Endothelial cell of umbilical vein (primary cell): ENCODE data around the gene ARRDC2. TPM values are rescaled to one million over a fixed set of nuclear protein-coding genes. Genes with fewer than 3 reads are reported as not detected.

ENCODE experiments used
- BruUV-seq: library from RNA; stranded (reverse); fragments of 400-500 nt; replicated peaks from 2 replicates; lab custom pipeline; 2021; lab: Mats Ljungman, UMichigan
- CTCF ChIA-PET: fragments of 300-600, 350-600 bp; sonication (Branson Sonifier 250); formaldehyde crosslinking; loops from one replicate; lab custom pipeline; 2021; ENCODE audit warnings: antibody characterized with exemption, inconsistent platforms; lab: Charles Lee
- POLR2A ChIA-PET: fragments of 300-600, 350-600 bp; sonication (Branson Sonifier 250); formaldehyde crosslinking; loops from one replicate; lab custom pipeline; 2021; ENCODE audit warnings: antibody characterized with exemption, inconsistent platforms; lab: Charles Lee
- DNase-seq: peaks from one replicate; pipeline ENCODE4 v3.0.0-alpha.2; 2011; ENCODE audit warnings: low read depth, low spot score
- FAIRE-seq: peaks from 2 replicates; lab custom pipeline; 2011; peaks lifted over from hg19 to GRCh38; lab: Jason Lieb, UNC
- H2AFZ ChIP-seq: 2 replicates; pipeline ENCODE4 v1.6.0; 2012; ENCODE audit warnings: low read depth, low read length, control low read depth, inconsistent platforms
- H3K27ac ChIP-seq: 2 replicates; pipeline ENCODE4 v1.5.1; 2011; ENCODE audit warnings: low read depth, mild to moderate bottlenecking, control low read depth, low read length, moderate library complexity; ENCODE audit not compliant: insufficient read depth
- H3K27me3 ChIP-seq, 2 experiments: 2 replicates each; pipeline versions ENCODE4 v1.6.0 to v1.6.1; 2011; ENCODE audit warnings: low read length in 2 of 2, mixed read lengths in 1 of 2; ENCODE audit not compliant: control insufficient read depth in 2 of 2, insufficient read depth in 2 of 2
- H3K36me3 ChIP-seq, 2 experiments: 2 replicates in 1 of 2; 3 replicates in 1 of 2; pipeline ENCODE4 v1.5.1; 2011; ENCODE audit warnings: low read length in 2 of 2, mild to moderate bottlenecking in 1 of 2, moderate library complexity in 1 of 2; ENCODE audit not compliant: control insufficient read depth in 2 of 2, insufficient read depth in 2 of 2; ENCODE audit errors: extremely low read depth in 1 of 2
- H3K4me1 ChIP-seq: 3 replicates; pipeline ENCODE4 v1.5.1; 2011; ENCODE audit warnings: mild to moderate bottlenecking, low read length; ENCODE audit not compliant: control insufficient read depth, insufficient read depth; ENCODE audit errors: extremely low read depth
- H3K4me2 ChIP-seq: 2 replicates; pipeline ENCODE4 v1.6.1; 2011; ENCODE audit warnings: low read length, control low read depth, mixed read lengths; ENCODE audit not compliant: insufficient read depth
- H3K4me3 ChIP-seq, 3 experiments: fragments of 200-600 bp in 1 of 3; sonication (generic), shearing (Covaris generic) in 1 of 3; replicated peaks in 1 of 3; 2 replicates each; pipeline ENCODE4 v1.5.1; 2011 to 2016; ENCODE audit warnings: control low read depth in 3 of 3, low read length in 3 of 3, mild to moderate bottlenecking in 2 of 3, inconsistent platforms in 1 of 3, low read depth in 1 of 3, moderate library complexity in 1 of 3; ENCODE audit not compliant: insufficient read depth in 1 of 3
- H3K79me2 ChIP-seq: 2 replicates; pipeline ENCODE4 v1.6.0; 2012; ENCODE audit warnings: low read length, inconsistent platforms; ENCODE audit not compliant: control insufficient read depth, insufficient read depth
- H3K9ac ChIP-seq: replicated peaks from 2 replicates; pipeline ENCODE3; 2011; ENCODE audit warnings: low read length, control low read depth; ENCODE audit not compliant: insufficient read depth; ENCODE audit errors: extremely low read depth
- H3K9me1 ChIP-seq: replicated peaks from 3 replicates; pipeline ENCODE4 v1.6.0; 2011; ENCODE audit warnings: mild to moderate bottlenecking, low read length; ENCODE audit not compliant: control insufficient read depth, insufficient read depth; ENCODE audit errors: extremely low read depth
- H3K9me3 ChIP-seq: replicated peaks from 2 replicates; pipeline ENCODE4 v1.5.1; 2012; ENCODE audit warnings: low read length, inconsistent platforms; ENCODE audit not compliant: control insufficient read depth, insufficient read depth
- H4K20me1 ChIP-seq: replicated peaks from 2 replicates; pipeline ENCODE3; 2011; ENCODE audit warnings: mild to moderate bottlenecking, low read length; ENCODE audit not compliant: control insufficient read depth, insufficient read depth; ENCODE audit errors: extremely low read depth
- EZH2 ChIP-seq: IDR thresholded peaks from 2 replicates; pipeline ENCODE4 v1.6.1; 2012; ENCODE audit warnings: borderline replicate concordance, low read depth, mild to moderate bottlenecking, moderate library complexity, low read length, inconsistent platforms; ENCODE audit not compliant: severe bottlenecking
- FOS ChIP-seq: IDR thresholded peaks from 2 replicates; pipeline ENCODE4 v1.6.1; 2011; ENCODE audit warnings: mild to moderate bottlenecking, low read length, moderate library complexity, borderline replicate concordance; ENCODE audit not compliant: insufficient read depth
- GATA2 ChIP-seq: IDR thresholded peaks from 2 replicates; pipeline ENCODE4 v1.7.0; 2011; ENCODE audit warnings: low read depth, mild to moderate bottlenecking, moderate library complexity, mixed read lengths, low read length; ENCODE audit not compliant: insufficient read length, insufficient read depth
- JUN ChIP-seq: IDR thresholded peaks from 2 replicates; pipeline ENCODE4 v1.6.1; 2011; ENCODE audit warnings: borderline replicate concordance, low read depth; ENCODE audit not compliant: insufficient read length, insufficient read depth
- MAX ChIP-seq: IDR thresholded peaks from 2 replicates; pipeline ENCODE4 v1.6.1; 2011; ENCODE audit not compliant: insufficient read depth, insufficient read length
- MYC ChIP-seq: IDR thresholded peaks from one replicate; pipeline ENCODE4 v1.6.1; 2011; ENCODE audit warnings: mild to moderate bottlenecking, low read depth, low read length
- POLR2A ChIP-seq: IDR thresholded peaks from 2 replicates; pipeline ENCODE4 v1.6.1; 2012; ENCODE audit warnings: low read depth, mild to moderate bottlenecking, control low read depth, low read length
- POLR2AphosphoS5 ChIP-seq: IDR thresholded peaks from 2 replicates; pipeline ENCODE4 v1.6.1; 2012; ENCODE audit warnings: low read depth, mild to moderate bottlenecking, control low read depth, low read length, moderate library complexity; ENCODE audit not compliant: insufficient read depth
- dilution Hi-C: fragments of 300-500 bp; cut with MboI; formaldehyde crosslinking; loops from one replicate; pipeline ENCODE4 v1.15.0; 2019; ENCODE audit warnings: low sequenced_read_pairs; ENCODE audit not compliant: extremely low pct_ligation_motif_present
- intact Hi-C: fragments of 100-400 bp; cut with micrococcal nuclease; formaldehyde crosslinking; loops from one replicate; pipeline ENCODE4 v1.10.0; 2022
- polyA plus RNA-seq, 4 experiments: library from polyadenylated mRNA; depleted of rRNA in 3 of 4; stranded (reverse) in 3 of 4; unstranded in 1 of 4; fragments of >200 nt; gene quantifications; 2 replicates each; pipeline versions ENCODE4 v1.2.1 to v1.2.3, GENCODE V29; 2011 to 2012; ENCODE audit warnings: missing spikeins in 1 of 4
- total RNA-seq: library from RNA; stranded (reverse); gene quantifications from 2 replicates; pipeline ENCODE4 v1.2.3, GENCODE V29; 2021
- TF ChIP-seq, protein P1 (sequence below), 2 donors: IDR thresholded peaks; 1 replicate in 1 of 2; 2 replicates in 1 of 2; pipeline ENCODE4 v1.5.1; 2011; ENCODE audit warnings: low read length in 2 of 2, mild to moderate bottlenecking in 2 of 2, moderate library complexity in 2 of 2, control low read depth in 1 of 2, inconsistent platforms in 1 of 2, low read depth in 1 of 2; ENCODE audit not compliant: insufficient read depth in 1 of 2; ENCODE audit errors: extremely low read depth in 1 of 2

ARRDC2 gene
- total and polyA plus RNA-seq, 2 donors (not counting 3 experiments of a cell fraction or from before 2014, with no cell fraction given) = 10.2 to 17.4 TPM

DNA sequence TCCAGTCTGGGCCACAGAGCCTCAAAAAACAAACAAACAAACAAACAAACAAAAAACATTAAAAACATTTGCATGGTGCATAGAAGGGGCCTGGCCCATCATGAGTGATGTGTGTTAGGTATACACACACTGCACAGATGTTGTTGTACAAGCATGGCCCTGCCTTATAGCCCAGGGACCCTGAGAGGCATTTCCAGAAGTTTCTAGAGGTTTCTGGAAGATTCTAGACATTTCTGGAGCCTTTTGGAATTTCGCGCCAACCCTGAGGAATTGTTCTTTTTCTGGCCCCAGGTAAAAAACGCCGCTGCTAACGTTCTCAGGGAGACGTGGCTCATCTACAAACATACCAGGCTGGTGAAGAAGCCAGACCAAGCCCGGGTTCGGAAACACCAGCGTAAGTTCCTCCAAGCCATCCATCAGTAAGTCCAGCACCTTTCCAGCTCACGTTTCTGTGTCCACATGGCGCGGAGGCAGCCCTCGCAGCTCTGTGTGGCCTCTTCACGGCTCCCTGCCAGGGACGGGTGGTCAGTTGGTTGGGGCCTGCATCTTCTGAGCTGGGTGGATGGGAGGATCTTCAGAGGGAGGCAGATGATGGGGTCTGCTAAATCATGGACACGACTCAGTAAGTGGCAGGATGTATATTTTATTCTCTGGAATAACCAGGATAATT, 18.4 kb upstream of the ARRDC2 start:
- no peaks in the 10 kb centered on the region for H3K4me1 ChIP-seq
- H4K20me1 ChIP-seq = no peaks in the 10 kb centered on the region
- H3K9ac ChIP-seq = no peak overlapping the region
- H3K4me3 ChIP-seq = no peak overlapping the region
- no peaks in the 10 kb centered on the region for H3K79me2 ChIP-seq
- ChIA-PET POLR2A (no interaction called here), CTCF (interaction anchor here (0.6 to 1.0 kb wide), 2 partner anchors 10 to 52 kb away, joined by 3 to 4 read pairs; no protein-coding TSS in a partner anchor)
- TF ChIP-seq, protein P1, sequence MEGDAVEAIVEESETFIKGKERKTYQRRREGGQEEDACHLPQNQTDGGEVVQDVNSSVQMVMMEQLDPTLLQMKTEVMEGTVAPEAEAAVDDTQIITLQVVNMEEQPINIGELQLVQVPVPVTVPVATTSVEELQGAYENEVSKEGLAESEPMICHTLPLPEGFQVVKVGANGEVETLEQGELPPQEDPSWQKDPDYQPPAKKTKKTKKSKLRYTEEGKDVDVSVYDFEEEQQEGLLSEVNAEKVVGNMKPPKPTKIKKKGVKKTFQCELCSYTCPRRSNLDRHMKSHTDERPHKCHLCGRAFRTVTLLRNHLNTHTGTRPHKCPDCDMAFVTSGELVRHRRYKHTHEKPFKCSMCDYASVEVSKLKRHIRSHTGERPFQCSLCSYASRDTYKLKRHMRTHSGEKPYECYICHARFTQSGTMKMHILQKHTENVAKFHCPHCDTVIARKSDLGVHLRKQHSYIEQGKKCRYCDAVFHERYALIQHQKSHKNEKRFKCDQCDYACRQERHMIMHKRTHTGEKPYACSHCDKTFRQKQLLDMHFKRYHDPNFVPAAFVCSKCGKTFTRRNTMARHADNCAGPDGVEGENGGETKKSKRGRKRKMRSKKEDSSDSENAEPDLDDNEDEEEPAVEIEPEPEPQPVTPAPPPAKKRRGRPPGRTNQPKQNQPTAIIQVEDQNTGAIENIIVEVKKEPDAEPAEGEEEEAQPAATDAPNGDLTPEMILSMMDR (IDR thresholded peaks at IDR 0.05; ENCODE audit: extremely low read depth in 1 of 2, insufficient read depth in 1 of 2, low read depth in 1 of 2, low read length in 2 of 2) = no peak
- TF ChIP-seq MAX = no peak
- TF ChIP-seq POLR2A = no peak
- TF ChIP-seq EZH2 = no peak
- no peak for TF ChIP-seq GATA2
- no peak for TF ChIP-seq MYC
- TF ChIP-seq FOS = no peak
- no peak for TF ChIP-seq JUN
- TF ChIP-seq POLR2AphosphoS5 = no peak
- H3K27me3 ChIP-seq = no peaks in the 10 kb centered on the region
- H3K4me2 ChIP-seq = no peak overlapping the region
- H3K36me3 ChIP-seq = no peaks in the 10 kb centered on the region
- FAIRE-seq (no peak), DNase-seq (no peak)
- BruUV-seq = no TSS peak
- no peaks in the 10 kb centered on the region for H3K9me1 ChIP-seq
- H3K9me3 ChIP-seq = no peaks in the 10 kb centered on the region
- intact Hi-C loops (no loop called here), dilution Hi-C loops (no loop called here)
- H2AFZ ChIP-seq = no peak overlapping the region
- H3K27ac ChIP-seq = no peak overlapping the region
